ENCODE measurements around the gene F8. TPM values are rescaled to one million over a fixed set of nuclear protein-coding genes. Genes with fewer than 3 reads are reported as not detected.
A peak's percentile ranks its signal among the peaks of the same experiment; 100 is the strongest.

F8 gene
- polyA plus RNA-seq (2012; ENCODE audit: insufficient read length, low read depth) = 3.3 TPM

GRCh38 chrX:155022585-155022984 lies at the start of gene F8:
F8 (minus strand) TSS chrX:155022723; CDS start chrX:155022552, 171 bp downstream.
- TF ChIP-seq, protein P1, sequence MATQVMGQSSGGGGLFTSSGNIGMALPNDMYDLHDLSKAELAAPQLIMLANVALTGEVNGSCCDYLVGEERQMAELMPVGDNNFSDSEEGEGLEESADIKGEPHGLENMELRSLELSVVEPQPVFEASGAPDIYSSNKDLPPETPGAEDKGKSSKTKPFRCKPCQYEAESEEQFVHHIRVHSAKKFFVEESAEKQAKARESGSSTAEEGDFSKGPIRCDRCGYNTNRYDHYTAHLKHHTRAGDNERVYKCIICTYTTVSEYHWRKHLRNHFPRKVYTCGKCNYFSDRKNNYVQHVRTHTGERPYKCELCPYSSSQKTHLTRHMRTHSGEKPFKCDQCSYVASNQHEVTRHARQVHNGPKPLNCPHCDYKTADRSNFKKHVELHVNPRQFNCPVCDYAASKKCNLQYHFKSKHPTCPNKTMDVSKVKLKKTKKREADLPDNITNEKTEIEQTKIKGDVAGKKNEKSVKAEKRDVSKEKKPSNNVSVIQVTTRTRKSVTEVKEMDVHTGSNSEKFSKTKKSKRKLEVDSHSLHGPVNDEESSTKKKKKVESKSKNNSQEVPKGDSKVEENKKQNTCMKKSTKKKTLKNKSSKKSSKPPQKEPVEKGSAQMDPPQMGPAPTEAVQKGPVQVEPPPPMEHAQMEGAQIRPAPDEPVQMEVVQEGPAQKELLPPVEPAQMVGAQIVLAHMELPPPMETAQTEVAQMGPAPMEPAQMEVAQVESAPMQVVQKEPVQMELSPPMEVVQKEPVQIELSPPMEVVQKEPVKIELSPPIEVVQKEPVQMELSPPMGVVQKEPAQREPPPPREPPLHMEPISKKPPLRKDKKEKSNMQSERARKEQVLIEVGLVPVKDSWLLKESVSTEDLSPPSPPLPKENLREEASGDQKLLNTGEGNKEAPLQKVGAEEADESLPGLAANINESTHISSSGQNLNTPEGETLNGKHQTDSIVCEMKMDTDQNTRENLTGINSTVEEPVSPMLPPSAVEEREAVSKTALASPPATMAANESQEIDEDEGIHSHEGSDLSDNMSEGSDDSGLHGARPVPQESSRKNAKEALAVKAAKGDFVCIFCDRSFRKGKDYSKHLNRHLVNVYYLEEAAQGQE (IDR thresholded peaks at IDR 0.05; ENCODE audit: insufficient read depth in 1 of 2, low read depth in 2 of 2, low read length in 2 of 2) = no peak
- no peak for TF ChIP-seq SIN3A (IDR thresholded peaks at IDR 0.05; ENCODE audit: borderline replicate concordance, insufficient read depth, low read length)
- no peak for TF ChIP-seq POLR2AphosphoS5 (IDR thresholded peaks at IDR 0.05; ENCODE audit: low read depth, low read length)
- no peak for TF ChIP-seq FOXP2 (optimal IDR thresholded peaks at IDR 0.05; ENCODE audit: borderline replicate concordance, extremely low read depth, extremely low read length, insufficient read depth)
- no peak for TF ChIP-seq TAF1 (IDR thresholded peaks at IDR 0.05; ENCODE audit: borderline replicate concordance, insufficient read depth, low read length)

DNA sequence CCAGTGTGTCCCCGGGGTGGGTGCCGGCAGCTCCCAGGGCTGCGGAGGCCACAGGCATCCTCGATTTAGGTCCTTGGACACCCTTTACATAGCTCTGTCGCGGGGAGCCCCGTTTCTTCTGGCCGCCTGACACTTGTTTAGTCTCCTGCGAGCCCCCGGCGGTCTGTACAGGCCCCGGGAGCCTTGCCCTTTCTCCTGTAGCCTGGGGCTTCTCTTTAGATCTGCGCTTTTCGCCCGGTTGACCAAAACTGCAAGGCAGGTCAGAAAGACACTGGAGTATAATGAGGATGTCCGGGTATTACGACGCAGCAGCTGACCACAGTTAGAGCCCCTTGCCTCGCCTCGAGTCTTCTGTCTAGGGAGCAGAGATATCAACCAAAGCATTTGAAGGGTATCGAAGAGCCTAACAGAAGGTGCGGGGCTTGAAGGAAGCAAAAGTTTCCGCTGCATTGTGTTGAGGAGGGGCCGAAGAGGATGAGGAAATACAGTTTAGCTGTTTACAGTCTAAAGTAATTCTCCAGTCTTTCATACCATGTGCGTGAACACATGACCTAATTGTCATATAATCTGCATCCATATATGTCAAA lies 49.3 kb upstream of the F8 start:
- TF ChIP-seq, protein P1 (IDR thresholded peaks at IDR 0.05; ENCODE audit: insufficient read depth in 1 of 2, low read depth in 2 of 2, low read length in 2 of 2) = no peak
- no peak for TF ChIP-seq SIN3A (IDR thresholded peaks at IDR 0.05; ENCODE audit: borderline replicate concordance, insufficient read depth, low read length)
- TF ChIP-seq TAF1 (IDR thresholded peaks at IDR 0.05; ENCODE audit: borderline replicate concordance, insufficient read depth, low read length) = no peak
- TF ChIP-seq POLR2AphosphoS5 (IDR thresholded peaks at IDR 0.05; ENCODE audit: low read depth, low read length) = no peak
- TF ChIP-seq FOXP2 (optimal IDR thresholded peaks at IDR 0.05; ENCODE audit: borderline replicate concordance, extremely low read depth, extremely low read length, insufficient read depth) = no peak

DNA sequence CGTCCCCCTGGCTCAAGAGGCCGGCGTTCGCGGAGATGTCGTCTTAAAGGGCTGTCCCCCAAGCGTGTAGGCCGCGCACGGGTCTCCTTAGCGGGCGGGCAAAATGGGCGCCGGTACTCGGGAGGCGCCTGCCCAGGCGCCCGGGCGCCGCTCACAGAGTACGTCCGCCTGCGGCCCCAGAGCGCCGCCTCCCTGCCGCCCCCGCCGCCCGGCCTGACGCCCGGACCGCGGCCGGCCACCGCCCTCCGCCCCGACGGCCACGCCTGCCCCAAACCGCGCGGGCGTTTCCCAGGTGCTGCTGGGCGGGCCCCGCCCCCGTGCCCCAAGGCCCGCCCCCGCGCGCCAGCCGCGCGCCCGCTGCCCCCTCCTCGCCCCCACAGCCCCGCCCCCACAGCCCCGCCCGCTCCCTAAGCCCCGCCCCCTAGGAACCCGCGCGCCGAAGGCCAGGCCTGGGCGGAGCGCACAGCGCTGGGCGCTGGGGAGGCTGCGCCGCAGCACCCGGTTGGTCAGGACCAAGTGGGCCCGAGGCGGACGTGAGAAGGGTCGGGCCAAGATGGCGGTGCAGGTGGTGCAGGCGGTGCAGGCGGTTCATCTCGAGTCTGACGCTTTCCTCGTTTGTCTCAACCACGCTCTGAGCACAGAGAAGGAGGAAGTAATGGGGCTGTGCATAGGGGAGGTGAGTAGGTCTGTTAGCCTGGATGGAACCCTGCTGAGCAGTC lies 48.6 kb upstream of the F8 start, which contains the start of the genes BRCC3, CMC4 and MTCP1:
TSS of gene BRCC3 (plus strand) at position 534 of the 719 bp plus-strand sequence. CDS start at position 554, 20 bp downstream.
TSS of gene CMC4 (minus strand) at position 162 of the 719 bp plus-strand sequence. CDS start 7,113 bp downstream, outside the sequence.
TSS of gene MTCP1 (minus strand) at position 162 of the 719 bp plus-strand sequence. CDS start 5,126 bp downstream, outside the sequence.
- TF ChIP-seq, protein P1 (IDR thresholded peaks at IDR 0.05; ENCODE audit: insufficient read depth in 1 of 2, low read depth in 2 of 2, low read length in 2 of 2) = 0 out of 4 replicates have a peak, but pooled peaks of 1 of the 2 experiments have one; percentile 25
- no peak for TF ChIP-seq SIN3A (IDR thresholded peaks at IDR 0.05; ENCODE audit: borderline replicate concordance, insufficient read depth, low read length)
- peak; percentile 63 for TF ChIP-seq TAF1 (IDR thresholded peaks at IDR 0.05; ENCODE audit: borderline replicate concordance, insufficient read depth, low read length)
- TF ChIP-seq POLR2AphosphoS5 (IDR thresholded peaks at IDR 0.05; ENCODE audit: low read depth, low read length) = peak; percentile 66
- TF ChIP-seq FOXP2 (optimal IDR thresholded peaks at IDR 0.05; ENCODE audit: borderline replicate concordance, extremely low read depth, extremely low read length, insufficient read depth) = peak; percentile 6

- TF ChIP-seq TAF1 (IDR thresholded peaks at IDR 0.05; ENCODE audit: borderline replicate concordance, insufficient read depth, low read length) (no peak), SIN3A (IDR thresholded peaks at IDR 0.05; ENCODE audit: borderline replicate concordance, insufficient read depth, low read length) (no peak), FOXP2 (optimal IDR thresholded peaks at IDR 0.05; ENCODE audit: borderline replicate concordance, extremely low read depth, extremely low read length, insufficient read depth) (no peak), POLR2AphosphoS5 (IDR thresholded peaks at IDR 0.05; ENCODE audit: low read depth, low read length) (no peak)
- TF ChIP-seq, protein P1 (IDR thresholded peaks at IDR 0.05; ENCODE audit: insufficient read depth in 1 of 2, low read depth in 2 of 2, low read length in 2 of 2) = no peak
These were observed 48.1 kb upstream of the F8 start for GRCh38 chrX:155070663-155070974.
